Vagina (tissue), 2 donors: ENCODE measurements around the gene NEK5. TPM values are rescaled to one million over a fixed set of nuclear protein-coding genes. Genes with fewer than 3 reads are reported as not detected.
"Not testable (repeated sequence)": the region's sequence is repeated elsewhere in the genome, so short reads cannot be mapped to it uniquely, and the experiment has no call there.

Source experiments
- DNase-seq, 2 donors: peaks; one replicate each; pipeline ENCODE4 v3.0.0-alpha.2; 2017; ENCODE audit errors: extremely low spot score in 2 of 2
- H3K27ac ChIP-seq: fragments of 200-600 bp; sonication (generic); one replicate; pipeline ENCODE4 v1.5.1; 2019
- H3K27me3 ChIP-seq: fragments of 200-600 bp; sonication (generic); one replicate; pipeline ENCODE4 v1.5.1; 2019
- H3K36me3 ChIP-seq, 2 donors: fragments of 200-600 bp; sonication (generic); one replicate each; pipeline ENCODE4 v1.5.1; 2017 to 2019
- H3K4me1 ChIP-seq: fragments of 200-600 bp; sonication (generic); one replicate; pipeline ENCODE4 v1.5.1; 2019
- H3K4me3 ChIP-seq, 2 donors: fragments of 200-600 bp; sonication (generic); 1 replicate in 1 of 2; 2 replicates in 1 of 2; pipeline ENCODE4 v1.5.1; 2016 to 2019
- H3K9me3 ChIP-seq: fragments of 200-600 bp; sonication (generic); one replicate; pipeline ENCODE4 v1.5.1; 2019
- POLR2A ChIP-seq, 2 donors: fragments of 450-650 bp; IDR thresholded peaks; one replicate each; pipeline ENCODE4 v1.6.1; 2017; ENCODE audit warnings: antibody characterized with exemption in 2 of 2, mild to moderate bottlenecking in 2 of 2, moderate library complexity in 2 of 2
- POLR2AphosphoS5 ChIP-seq, 2 donors: sonication (generic); formaldehyde crosslinking; IDR thresholded peaks; one replicate each; pipeline ENCODE4 v1.9.0; 2017; ENCODE audit warnings: antibody characterized with exemption in 2 of 2, mild to moderate bottlenecking in 2 of 2, low read depth in 1 of 2; ENCODE audit not compliant: insufficient read depth in 1 of 2
- intact Hi-C: fragments of 100-400 bp; cut with DNase I; formaldehyde crosslinking; loops from one replicate; pipeline ENCODE4 v1.15.1; 2023
- total RNA-seq: library from RNA; depleted of rRNA; stranded (reverse); fragments of >200 nt; gene quantifications from one replicate; pipeline ENCODE4 v1.2.3, GENCODE V29; 2016
- TF ChIP-seq, protein P1 (sequence below), 3 experiments: fragments of 450-650 bp in 2 of 3; fragments of 200-600 bp in 1 of 3; sonication (generic) in 1 of 3; IDR thresholded peaks; one replicate each; pipeline ENCODE4 v1.5.1; 2017 to 2019; ENCODE audit warnings: antibody characterized with exemption in 3 of 3, mild to moderate bottlenecking in 2 of 3, moderate library complexity in 2 of 3

Gene NEK5
- total RNA-seq, 1 donor from 2014 or later = 0.98 TPM

DNA sequence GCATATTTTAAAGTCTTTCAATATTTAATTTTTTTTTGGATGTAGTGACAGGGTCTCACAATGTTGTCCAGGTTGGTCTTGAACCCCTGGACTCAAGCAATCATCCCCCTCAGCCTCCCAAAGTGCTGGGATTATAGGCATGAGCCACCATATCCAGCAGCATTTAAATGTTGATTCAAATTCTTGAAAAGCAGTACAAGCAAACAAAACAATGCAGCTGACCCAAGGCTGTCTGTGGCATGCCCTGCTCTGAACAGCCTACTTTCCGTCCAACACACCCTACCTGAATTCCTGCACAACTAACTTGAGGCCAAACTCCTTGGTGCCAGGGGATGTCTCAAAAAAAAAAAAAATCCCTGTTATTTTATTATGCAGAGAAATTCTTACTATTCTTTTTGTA is 23.0 kb downstream of the NEK5 start:
- Histone ChIP-seq H3K4me1 (no peaks in the 10 kb centered on the region), H3K36me3 (no peaks in the 10 kb centered on the region), H3K27me3 (no peaks in the 10 kb centered on the region), H3K27ac (no peak overlapping the region), H3K4me3 (no peak overlapping the region), H3K9me3 (no peaks in the 10 kb centered on the region)
- intact Hi-C loops = no loop called here
- no peak for TF ChIP-seq POLR2A (IDR thresholded peaks at IDR 0.05)
- TF ChIP-seq, protein P1, sequence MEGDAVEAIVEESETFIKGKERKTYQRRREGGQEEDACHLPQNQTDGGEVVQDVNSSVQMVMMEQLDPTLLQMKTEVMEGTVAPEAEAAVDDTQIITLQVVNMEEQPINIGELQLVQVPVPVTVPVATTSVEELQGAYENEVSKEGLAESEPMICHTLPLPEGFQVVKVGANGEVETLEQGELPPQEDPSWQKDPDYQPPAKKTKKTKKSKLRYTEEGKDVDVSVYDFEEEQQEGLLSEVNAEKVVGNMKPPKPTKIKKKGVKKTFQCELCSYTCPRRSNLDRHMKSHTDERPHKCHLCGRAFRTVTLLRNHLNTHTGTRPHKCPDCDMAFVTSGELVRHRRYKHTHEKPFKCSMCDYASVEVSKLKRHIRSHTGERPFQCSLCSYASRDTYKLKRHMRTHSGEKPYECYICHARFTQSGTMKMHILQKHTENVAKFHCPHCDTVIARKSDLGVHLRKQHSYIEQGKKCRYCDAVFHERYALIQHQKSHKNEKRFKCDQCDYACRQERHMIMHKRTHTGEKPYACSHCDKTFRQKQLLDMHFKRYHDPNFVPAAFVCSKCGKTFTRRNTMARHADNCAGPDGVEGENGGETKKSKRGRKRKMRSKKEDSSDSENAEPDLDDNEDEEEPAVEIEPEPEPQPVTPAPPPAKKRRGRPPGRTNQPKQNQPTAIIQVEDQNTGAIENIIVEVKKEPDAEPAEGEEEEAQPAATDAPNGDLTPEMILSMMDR (IDR thresholded peaks at IDR 0.05) = no peak
- TF ChIP-seq POLR2AphosphoS5 (IDR thresholded peaks at IDR 0.05; ENCODE audit: insufficient read depth in 1 of 2, low read depth in 1 of 2) = no peak
- DNase-seq = no peak

DNA sequence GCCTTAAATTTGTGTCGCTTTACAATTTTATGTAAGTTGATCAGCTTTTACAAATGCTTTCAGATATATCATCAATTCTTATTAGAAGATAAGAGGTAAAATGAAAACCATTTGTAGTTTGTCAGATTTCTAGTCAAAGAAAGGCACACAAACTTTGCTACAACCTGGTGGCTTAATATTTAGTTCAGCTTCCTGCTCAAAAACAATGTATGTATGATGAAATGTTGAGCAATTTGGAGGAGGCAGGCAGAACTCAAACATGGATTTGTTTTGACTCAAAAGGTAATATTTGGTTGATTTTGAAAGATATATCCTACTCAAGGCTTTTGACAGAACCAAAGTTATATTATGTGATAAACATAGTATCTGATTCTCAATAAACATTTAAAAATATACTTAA is 24.2 kb downstream of the NEK5 start:
- Histone ChIP-seq H3K4me1 (no peaks in the 10 kb centered on the region), H3K27me3 (no peaks in the 10 kb centered on the region), H3K27ac (no peak overlapping the region), H3K9me3 (no peaks in the 10 kb centered on the region), H3K4me3 (no peak overlapping the region), H3K36me3 (no peaks in the 10 kb centered on the region)
- intact Hi-C loops = no loop called here
- TF ChIP-seq POLR2AphosphoS5 (IDR thresholded peaks at IDR 0.05; ENCODE audit: insufficient read depth in 1 of 2, low read depth in 1 of 2) (no peak), POLR2A (IDR thresholded peaks at IDR 0.05) (no peak)
- TF ChIP-seq, protein P1 (IDR thresholded peaks at IDR 0.05) = no peak
- DNase-seq = no peak

DNA sequence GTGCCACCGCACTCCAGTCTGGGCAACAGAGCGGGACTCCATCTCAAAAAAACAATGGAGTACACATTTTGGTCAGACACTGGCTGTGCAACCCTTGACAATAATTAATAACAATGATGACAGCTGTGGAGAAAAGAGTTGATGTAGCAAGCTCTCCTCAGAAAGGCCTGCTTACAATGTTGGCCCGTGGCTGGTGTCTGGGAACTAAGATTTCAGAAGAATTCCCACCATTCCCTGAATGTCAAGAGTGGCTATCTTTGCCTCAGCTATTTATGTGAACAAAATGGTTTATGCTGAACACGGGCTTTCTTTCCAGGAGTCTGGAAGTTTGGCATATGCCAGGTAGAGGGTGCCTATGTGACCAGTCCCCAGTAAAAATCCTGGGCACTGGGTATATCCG is 25.5 kb downstream of the NEK5 start:
- intact Hi-C loops = no loop called here
- no peak overlapping the region for H3K27ac ChIP-seq

DNA sequence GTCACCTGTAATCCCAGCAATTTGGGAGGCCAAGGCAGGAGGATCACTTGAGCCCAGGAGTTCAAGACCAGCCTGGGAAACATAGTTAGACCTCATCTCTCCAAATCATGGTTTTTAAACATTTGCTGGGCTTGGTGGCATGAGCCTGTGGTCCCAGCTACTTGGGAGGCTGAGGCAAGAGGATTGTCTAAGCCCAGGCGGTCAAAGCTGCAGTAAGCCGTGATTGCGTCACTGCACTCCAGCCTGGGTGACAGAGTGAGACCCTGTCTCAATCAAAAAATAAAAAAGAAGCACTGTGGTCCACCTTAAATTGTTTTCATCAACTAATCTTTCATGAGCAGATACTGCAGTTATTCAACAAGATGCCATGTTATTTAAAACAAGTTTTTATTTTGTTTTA is 26.4 kb downstream of the NEK5 start:
- H3K4me1 ChIP-seq, intact Hi-C loops, DNase-seq: not testable (repeated sequence)

More for the DNA sequence above, 25.5 kb downstream of the NEK5 start:
- TF ChIP-seq POLR2AphosphoS5 (IDR thresholded peaks at IDR 0.05; ENCODE audit: insufficient read depth in 1 of 2, low read depth in 1 of 2) = no peak
- TF ChIP-seq, protein P1 (IDR thresholded peaks at IDR 0.05) = no peak
- no peak for TF ChIP-seq POLR2A (IDR thresholded peaks at IDR 0.05)
- Histone ChIP-seq H3K4me1 (no peaks in the 10 kb centered on the region), H3K27me3 (no peaks in the 10 kb centered on the region), H3K4me3 (no peak overlapping the region), H3K36me3 (no peaks in the 10 kb centered on the region), H3K9me3 (no peaks in the 10 kb centered on the region)
- DNase-seq = no peak

DNA sequence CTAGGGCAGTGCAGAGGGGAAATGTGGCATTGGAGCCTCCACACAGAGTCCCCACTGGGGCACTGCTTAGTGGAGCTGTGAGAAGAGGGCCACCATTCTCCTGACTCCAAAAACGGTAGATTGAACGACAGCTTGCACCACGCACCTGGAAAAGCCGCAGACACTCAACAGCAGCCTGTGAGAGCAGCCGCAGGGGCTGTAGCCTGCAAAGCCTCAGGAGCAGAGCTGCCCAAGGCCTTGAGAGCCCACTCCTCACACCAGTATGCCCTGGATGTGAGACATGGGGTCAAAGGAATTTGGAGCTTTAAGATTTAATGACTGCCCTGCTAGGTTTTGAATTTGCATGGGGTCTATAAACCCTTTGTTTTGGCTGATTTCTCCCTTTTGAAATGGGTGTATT is 31.7 kb downstream of the NEK5 start:
- Histone ChIP-seq H3K4me3 (no peak overlapping the region), H3K27ac (no peak overlapping the region), H3K9me3 (no peaks in the 10 kb centered on the region), H3K4me1 (no peaks in the 10 kb centered on the region), H3K36me3 (no peaks in the 10 kb centered on the region), H3K27me3 (no peaks in the 10 kb centered on the region)
- intact Hi-C loops = no loop called here
- DNase-seq = no peak
- no peak for TF ChIP-seq POLR2AphosphoS5 (IDR thresholded peaks at IDR 0.05; ENCODE audit: insufficient read depth in 1 of 2, low read depth in 1 of 2)

More for the DNA sequence above, 26.4 kb downstream of the NEK5 start:
- H3K36me3 ChIP-seq, H3K4me3 ChIP-seq, H3K27ac ChIP-seq, H3K27me3 ChIP-seq, H3K9me3 ChIP-seq: not testable (repeated sequence)

DNA sequence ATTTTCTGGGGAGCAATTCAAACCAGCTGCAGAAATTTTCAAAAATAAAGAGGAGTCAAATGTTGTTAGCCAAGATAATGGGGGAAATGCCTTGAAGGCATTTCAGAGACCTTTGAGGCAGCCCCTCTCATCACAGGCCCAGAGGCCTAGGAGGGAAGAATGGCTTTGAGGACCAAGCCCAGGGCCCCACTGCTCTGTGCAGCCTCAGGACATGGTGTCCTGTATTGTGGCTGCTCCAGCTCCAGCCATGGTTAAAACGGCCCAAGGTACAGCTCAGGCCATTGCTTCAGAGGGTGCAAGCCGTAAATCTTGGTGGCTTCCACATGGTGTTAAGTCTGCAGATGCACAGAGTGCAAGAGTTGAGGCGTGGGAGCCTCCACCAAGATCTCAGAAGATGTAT is 32.1 kb downstream of the NEK5 start:
- Histone ChIP-seq H3K4me3 (no peak overlapping the region), H3K27me3 (no peaks in the 10 kb centered on the region), H3K4me1 (no peaks in the 10 kb centered on the region), H3K27ac (no peak overlapping the region), H3K9me3 (no peaks in the 10 kb centered on the region), H3K36me3 (no peaks in the 10 kb centered on the region)
- TF ChIP-seq POLR2A (IDR thresholded peaks at IDR 0.05) (no peak), POLR2AphosphoS5 (IDR thresholded peaks at IDR 0.05; ENCODE audit: insufficient read depth in 1 of 2, low read depth in 1 of 2) (no peak)
- TF ChIP-seq, protein P1 (IDR thresholded peaks at IDR 0.05) = no peak
- intact Hi-C loops = no loop called here
- DNase-seq = no peak
